Activated CD4-positive, alpha-beta T cell treated with anti-CD3 and anti-CD28 coated beads for 1 hour (primary cell): ENCODE results near the gene SOD3.

ENCODE experiments used
- DNase-seq: peaks from one replicate; pipeline ENCODE4 v3.0.0-alpha.2; 2020

SOD3 gene

GRCh38 chr4:24805067-24805466 lies 9.7 kb downstream of the SOD3 start:
- no peak for DNase-seq

GRCh38 chr4:24805566-24805965 lies 10.2 kb downstream of the SOD3 start:
- no peak for DNase-seq

GRCh38 chr4:24806206-24806990 lies 11.0 kb downstream of the SOD3 start:
- DNase-seq: no peak

GRCh38 chr4:24807611-24808010 lies 12.2 kb downstream of the SOD3 start:
- DNase-seq: no peak

GRCh38 chr4:24808261-24808660 lies 12.9 kb downstream of the SOD3 start:
- no peak for DNase-seq

- DNase-seq: no peak
Measured at GRCh38 chr4:24808955-24809354, 13.6 kb downstream of the SOD3 start.

- DNase-seq: no peak
Measured at GRCh38 chr4:24809376-24809775, 14.0 kb downstream of the SOD3 start.

- DNase-seq: no peak
Measured at GRCh38 chr4:24809815-24810405, 14.5 kb downstream of the SOD3 start.

GRCh38 chr4:24810871-24811631 lies 15.7 kb downstream of the SOD3 start:
- no peak for DNase-seq

- DNase-seq: no peak
Measured at GRCh38 chr4:24813732-24814131, 18.4 kb downstream of the SOD3 start.

GRCh38 chr4:24816797-24817196 lies 21.4 kb downstream of the SOD3 start:
- DNase-seq: no peak

GRCh38 chr4:24820541-24820940 lies 25.2 kb downstream of the SOD3 start:
- DNase-seq: no peak

- no peak for DNase-seq
Measured at GRCh38 chr4:24824720-24825119, 29.3 kb downstream of the SOD3 start.

- DNase-seq: no peak
Measured at GRCh38 chr4:24831637-24832036, 36.3 kb downstream of the SOD3 start.

- DNase-seq: no peak
Measured at GRCh38 chr4:24835696-24836095, 40.3 kb downstream of the SOD3 start.

GRCh38 chr4:24836661-24837242 lies 41.4 kb downstream of the SOD3 start:
- DNase-seq: no peak

GRCh38 chr4:24837336-24837735 lies 42.0 kb downstream of the SOD3 start:
- DNase-seq: no peak

- DNase-seq: no peak
Measured at GRCh38 chr4:24837781-24838180, 42.4 kb downstream of the SOD3 start.

- no peak for DNase-seq
Measured at GRCh38 chr4:24840362-24840761, 45.0 kb downstream of the SOD3 start.

GRCh38 chr4:24840826-24841543 lies 45.6 kb downstream of the SOD3 start:
- DNase-seq: no peak

GRCh38 chr4:24842356-24842755 lies 47.0 kb downstream of the SOD3 start:
- DNase-seq: no peak

- no peak for DNase-seq
Measured at GRCh38 chr4:24843096-24843495, 47.7 kb downstream of the SOD3 start.

GRCh38 chr4:24845132-24845531 lies 49.8 kb downstream of the SOD3 start:
- no peak for DNase-seq
